Stimulated activated CD4-positive, alpha-beta T cell treated with anti-CD3 and anti-CD28 coated beads, Interleukin-1b, Interleukin-23, amount 100 ng/mL, for 24 hours (primary cell): ENCODE results near the gene MAP3K20.
"Not testable (repeated sequence)": the region's sequence is repeated elsewhere in the genome, so short reads cannot be mapped to it uniquely, and the experiment has no call there.

Source experiments
- DNase-seq, 4 experiments: peaks; one replicate each; pipeline ENCODE4 v3.0.0-alpha.2; 2020; ENCODE audit warnings: low read depth in 4 of 4, low spot score in 1 of 4

Gene MAP3K20

GRCh38 chr2:173119069-173119807, 43.6 kb downstream of the MAP3K20 start:
- DNase-seq, result no peak

DNA sequence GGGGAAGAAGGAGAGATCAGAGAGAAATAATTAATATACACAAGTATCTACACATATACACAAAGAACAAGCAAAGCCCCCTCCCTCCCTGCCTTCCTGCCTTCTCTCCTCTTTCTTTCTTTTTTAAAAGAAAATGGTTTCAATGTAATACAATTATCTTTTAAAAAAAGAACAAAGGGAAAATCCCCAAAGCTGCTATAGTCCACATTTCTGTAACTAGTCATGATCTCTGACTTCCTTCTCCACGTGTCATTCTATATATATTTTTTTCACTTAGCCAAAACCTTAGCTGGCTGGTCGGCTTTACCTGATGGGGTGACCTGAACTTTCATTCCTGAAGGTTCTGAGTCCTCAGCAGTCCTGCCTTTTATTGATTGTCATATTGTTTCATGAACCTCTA, 44.3 kb downstream of the MAP3K20 start:
- DNase-seq, result no peak

DNA sequence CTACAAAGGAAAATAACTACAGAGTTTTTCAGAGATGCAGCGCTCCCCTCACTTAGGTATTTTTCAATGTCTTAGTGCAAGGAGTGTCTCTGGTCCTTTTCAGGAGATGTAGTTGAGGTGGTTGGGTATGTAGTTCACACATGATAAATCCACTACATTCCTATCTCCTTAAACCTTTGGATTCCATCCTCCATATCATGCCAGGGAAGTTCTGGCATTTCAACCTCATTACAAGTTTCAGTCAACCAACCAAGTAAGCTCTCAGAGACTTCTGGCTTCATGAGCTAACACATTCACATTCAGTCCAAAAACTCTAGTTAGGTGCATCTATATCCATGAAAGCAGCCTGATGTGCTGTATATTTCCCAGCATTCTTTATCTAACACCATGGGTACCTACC, 47.3 kb downstream of the MAP3K20 start:
- DNase-seq, result no peak

DNA sequence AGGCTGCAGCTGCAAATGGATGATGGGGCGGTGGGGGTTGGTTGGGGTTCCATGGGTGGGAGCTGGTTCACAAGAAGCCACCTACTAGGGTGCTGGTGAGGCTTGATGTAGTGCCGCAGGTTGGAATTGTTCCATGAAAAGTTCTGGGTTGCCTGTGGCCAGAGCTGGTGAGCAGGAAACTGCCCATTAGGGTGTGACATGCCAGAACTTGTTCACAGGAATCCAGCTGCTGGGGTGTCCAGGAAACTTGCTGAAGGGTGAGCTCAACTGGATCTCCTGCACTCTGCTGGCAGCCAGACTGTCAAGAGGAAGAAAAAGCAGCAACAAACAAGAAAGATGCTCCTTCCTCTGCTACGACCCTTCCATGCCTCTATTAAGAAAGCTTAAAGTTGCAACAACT, 48.8 kb downstream of the MAP3K20 start:
- no peak for DNase-seq

DNA sequence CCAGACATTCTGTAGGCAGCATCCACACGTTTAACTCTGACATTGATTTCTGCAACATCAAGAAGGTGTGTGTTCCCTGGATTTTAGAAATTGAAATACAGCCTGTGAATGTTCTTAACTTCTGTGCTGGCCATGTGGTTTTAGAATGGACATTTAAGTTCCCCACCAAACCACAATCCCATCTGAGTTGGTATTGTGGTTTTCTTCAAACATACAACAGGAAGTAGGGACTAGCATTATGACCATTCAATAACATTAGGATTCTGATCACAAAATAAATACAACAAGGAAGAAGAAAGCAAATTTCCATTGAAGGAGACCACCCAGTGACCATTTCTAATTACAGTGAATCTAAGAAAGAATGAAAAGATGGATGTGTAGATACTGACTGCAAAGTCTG, 51.2 kb downstream of the MAP3K20 start:
- no peak for DNase-seq

DNA sequence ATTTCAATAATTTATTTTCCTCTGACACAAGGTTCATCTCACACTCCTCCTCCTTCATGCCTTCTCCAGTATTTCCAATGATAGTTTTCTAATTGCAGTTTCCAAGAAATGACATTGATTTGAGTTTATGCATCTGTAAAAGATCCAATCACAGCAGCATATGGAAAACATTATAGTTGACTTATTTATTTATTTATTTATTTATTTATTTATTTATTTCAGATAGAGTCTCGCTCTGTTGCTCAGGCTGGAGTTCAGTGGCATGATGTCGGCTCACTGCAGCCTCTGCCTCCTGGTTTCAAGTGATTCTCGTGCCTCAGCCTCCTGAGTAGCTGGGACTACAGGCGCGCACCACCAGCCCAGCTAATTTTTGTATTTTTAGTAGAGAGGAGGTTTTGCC, 52.5 kb downstream of the MAP3K20 start:
- DNase-seq, result not testable (repeated sequence)

- DNase-seq, result no peak
Measured at GRCh38 chr2:173130496-173131465, 55.1 kb downstream of the MAP3K20 start.

GRCh38 chr2:173132531-173132930, 56.9 kb downstream of the MAP3K20 start:
- DNase-seq, result no peak

- no peak for DNase-seq
Measured at GRCh38 chr2:173134703-173135102, 59.1 kb downstream of the MAP3K20 start.

GRCh38 chr2:173136067-173136466, 60.4 kb downstream of the MAP3K20 start:
- no peak for DNase-seq

- DNase-seq, result no peak
Measured at GRCh38 chr2:173136599-173136998, 61.0 kb downstream of the MAP3K20 start.

GRCh38 chr2:173137610-173138009, 62.0 kb downstream of the MAP3K20 start:
- DNase-seq, result no peak

DNA sequence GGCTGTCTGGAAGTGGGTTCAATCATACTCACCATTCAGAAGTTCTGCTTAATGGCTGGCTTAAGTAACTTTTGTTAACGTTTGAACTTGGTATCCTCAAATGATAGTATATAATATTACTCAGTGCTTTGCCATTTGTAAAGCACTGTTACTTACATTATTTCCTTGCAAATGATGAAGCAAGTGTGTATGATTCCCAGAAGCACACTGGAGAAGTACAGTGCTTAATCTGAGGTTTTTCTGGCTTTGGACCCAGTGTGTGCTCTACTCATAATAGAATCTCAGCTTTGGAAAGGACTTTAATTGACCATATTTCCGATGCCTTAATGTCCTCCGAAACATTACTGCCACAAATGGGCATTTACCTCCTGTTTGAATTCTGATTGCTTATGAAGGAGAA, 63.3 kb downstream of the MAP3K20 start:
- no peak for DNase-seq

DNA sequence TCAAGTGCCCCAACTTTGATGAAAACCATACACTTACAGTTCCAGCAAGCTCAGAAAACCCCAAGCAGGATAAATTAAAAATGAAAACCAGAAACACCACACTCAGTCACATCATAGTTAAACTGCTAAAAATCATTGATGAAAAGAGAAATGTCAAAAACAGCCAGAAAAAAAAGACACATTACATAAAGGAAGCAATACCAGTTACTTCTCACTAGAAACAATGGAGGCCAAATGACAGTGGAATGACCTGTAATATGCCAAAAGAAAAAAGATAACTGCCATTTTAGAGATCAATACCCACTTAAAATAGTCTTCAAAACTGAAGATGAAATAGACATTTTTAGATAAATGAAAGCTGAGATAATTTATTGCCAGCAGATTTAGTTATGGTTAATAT, 66.0 kb downstream of the MAP3K20 start:
- no peak for DNase-seq

DNA sequence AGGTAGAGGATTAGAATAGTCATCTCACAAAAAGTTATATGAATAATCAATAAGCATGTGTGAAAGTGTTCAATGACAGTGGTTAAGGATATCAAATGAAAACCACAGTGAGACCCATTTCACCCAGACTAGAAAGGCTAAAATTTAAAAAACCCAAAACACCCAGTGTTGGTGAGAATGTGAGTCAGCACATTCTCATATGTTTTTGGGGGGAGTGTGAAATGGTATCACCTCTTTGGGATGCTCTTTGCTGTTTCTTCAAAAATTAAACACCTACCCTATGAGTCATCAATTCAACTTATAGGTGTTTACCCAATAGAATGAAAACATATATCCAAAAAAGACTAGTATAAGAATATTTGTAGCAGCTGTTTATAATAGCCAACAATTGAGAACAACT, 69.8 kb downstream of the MAP3K20 start:
- DNase-seq, result no peak

DNA sequence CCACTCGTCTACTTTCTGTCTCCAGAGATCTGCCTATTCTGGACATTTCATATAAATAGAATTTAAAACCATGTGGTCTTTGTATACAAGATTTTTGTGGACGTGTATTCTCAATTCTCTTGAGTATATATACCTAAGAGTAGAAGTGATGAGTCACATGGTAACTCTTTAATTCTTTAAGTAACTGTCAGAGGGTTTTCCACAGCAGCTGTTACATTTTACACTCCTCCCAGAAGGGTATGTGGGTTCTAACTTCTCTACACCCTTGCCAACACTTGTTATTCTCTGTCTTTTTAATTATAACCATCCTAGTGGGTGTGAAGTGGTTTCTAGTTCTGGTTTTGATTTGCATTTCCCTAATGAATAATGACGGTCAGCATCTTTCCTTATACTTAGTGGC, 70.9 kb downstream of the MAP3K20 start:
- no peak for DNase-seq

- no peak for DNase-seq
Measured at GRCh38 chr2:173148520-173148919, 72.9 kb downstream of the MAP3K20 start.

DNA sequence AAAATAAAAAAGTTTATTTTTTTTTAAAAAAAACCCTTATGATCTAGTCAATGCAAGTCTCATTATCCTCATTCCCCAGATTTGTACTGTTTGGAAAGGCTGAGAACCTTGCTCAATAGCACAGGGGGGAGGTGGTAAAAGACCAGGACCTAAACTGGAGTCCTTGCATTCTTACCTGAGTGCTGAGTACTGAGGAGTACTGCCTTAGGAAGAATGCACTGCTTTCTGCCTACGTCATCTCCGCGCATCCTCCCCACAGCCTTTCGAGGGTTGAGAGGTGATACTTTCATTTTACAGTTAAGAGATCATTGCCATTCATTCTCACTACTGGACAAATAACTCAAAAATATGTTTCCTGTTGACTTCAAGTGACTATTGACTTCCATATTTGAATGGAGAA, 73.8 kb downstream of the MAP3K20 start:
- peak in 3 of 4 experiments; percentile 2 to 37 (median 26) for DNase-seq

DNA sequence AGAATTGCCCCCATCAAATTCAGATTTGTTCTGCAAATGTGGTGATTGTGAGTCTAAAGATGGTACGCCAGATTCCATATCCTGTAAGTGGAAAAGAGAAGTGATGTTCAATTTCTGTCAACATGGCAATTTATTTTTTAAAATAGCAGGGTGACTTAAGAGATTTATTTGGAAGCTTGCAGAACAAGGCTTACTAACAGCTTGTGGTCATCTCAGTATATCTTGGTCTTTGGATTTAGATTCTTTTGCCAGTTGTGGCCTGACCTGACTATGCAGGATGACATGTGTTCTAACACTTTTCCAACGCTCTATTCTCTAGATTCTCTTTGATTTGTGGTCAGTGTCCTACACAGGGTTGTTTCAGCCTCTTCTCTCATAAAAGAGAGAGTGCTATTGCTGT, 74.4 kb downstream of the MAP3K20 start:
- DNase-seq, result no peak

- DNase-seq, result no peak
Measured at GRCh38 chr2:173150963-173151362, 75.3 kb downstream of the MAP3K20 start.

DNA sequence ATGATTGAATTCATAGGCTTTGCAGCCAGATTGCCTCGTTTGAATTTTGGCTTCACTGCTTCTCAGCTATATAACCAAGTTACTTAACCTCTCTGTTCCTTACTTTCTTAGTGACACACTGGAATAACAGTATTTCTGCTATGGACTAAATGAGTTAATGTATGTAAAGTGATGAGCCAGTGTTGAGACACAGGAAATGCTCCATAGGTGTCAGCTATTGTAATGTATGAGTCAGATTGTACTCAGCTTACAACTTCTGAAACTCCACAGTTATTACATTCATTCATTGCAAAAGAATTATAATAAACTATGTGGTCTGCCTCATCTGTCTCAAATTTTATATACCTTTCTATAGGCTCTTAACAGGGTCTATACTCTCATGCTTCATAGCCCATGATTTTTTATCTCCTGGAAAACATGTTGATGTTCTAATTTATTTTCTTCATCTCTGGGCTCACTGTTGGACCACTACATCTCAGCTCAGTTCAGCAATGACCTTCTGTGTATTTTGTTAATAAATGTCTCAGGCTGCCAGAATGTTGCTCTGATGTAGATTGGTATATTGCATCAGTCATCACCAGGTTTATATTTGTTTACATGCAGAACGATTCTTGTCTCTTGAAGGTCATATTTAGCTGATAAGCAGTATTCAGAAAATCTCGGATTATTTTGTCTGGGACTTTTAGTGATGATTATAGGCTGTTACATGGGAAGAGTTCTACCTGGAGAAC, 76.2 kb downstream of the MAP3K20 start:
- no peak for DNase-seq
